ENCODE measurements around the gene ZNF275. TPM values are rescaled to one million over a fixed set of nuclear protein-coding genes. Genes with fewer than 3 reads are reported as not detected.
"Not testable (repeated sequence)": the region's sequence is repeated elsewhere in the genome, so short reads cannot be mapped to it uniquely, and the experiment has no call there.

ZNF275 gene
- total RNA-seq, 3 donors from 2014 or later (not counting 1 experiment from before 2014, with no cell fraction given): 9.1 to 17.4 (median 17.3) TPM

DNA sequence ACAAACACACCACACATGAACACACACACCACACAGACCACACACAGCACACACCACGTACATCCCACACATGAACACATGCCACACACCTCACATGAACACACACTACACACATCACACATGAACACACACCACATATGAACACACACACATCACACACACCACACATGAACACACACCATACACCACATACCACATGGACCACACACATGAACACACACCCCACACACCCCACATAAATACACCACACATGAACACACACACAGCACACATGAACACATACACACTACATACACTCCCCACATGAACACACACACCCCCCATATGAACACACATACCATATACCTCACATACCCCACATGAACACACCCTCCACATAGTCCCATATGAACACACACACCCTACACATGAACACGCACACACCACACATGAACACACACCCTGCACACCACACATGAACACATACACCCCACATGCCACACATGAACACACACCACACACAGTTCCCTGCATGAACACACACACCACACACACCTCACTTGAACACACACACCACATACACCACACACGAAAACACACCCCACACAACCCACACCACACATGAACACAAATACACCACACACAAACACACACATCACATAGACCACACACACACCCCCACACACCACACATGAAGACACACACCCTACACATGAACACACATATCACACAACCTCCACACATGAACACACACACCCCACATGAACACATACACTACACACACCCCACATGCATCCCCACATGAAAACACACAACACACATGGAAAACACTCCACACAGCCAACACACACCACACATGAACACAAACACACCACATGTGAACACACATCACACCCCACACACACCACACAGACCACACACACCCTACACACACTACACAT lies 48.9 kb downstream of the ZNF275 start:
- no peaks in the 10 kb centered on the region for H3K27me3 ChIP-seq (ENCODE audit: control insufficient read depth, insufficient read depth, low read length)
- no peaks in the 10 kb centered on the region for H3K27me3 Mint-ChIP-seq (ENCODE audit: low read depth in 2 of 2)
- no peaks in the 10 kb centered on the region for H3K4me1 ChIP-seq (ENCODE audit: control insufficient read depth, insufficient read depth, low read length)
- H3K36me3 Mint-ChIP-seq: no peaks in the 10 kb centered on the region
- no peaks in the 10 kb centered on the region for H3K4me1 Mint-ChIP-seq
- DNase-seq (no peak), ATAC-seq (peak in 1 of 3 donors; percentile 17)
- no peak overlapping the region for H3K27ac ChIP-seq (ENCODE audit: low read length)
- no peaks in the 10 kb centered on the region for H3K9me3 ChIP-seq (ENCODE audit: control insufficient read depth, insufficient read depth, low read length)
- H3K4me3 Mint-ChIP-seq: no peak overlapping the region
- no peaks in the 10 kb centered on the region for H3K9me3 Mint-ChIP-seq
- intact Hi-C loops (cut with micrococcal nuclease): no loop called here
- no peak overlapping the region for H3K27ac Mint-ChIP-seq
- WGBS (ENCODE audit: insufficient coverage): 98% methylated on average over 3 of the region's 3 CpGs
- no peak overlapping the region for H3K4me3 ChIP-seq (ENCODE audit: low read length)
- TF ChIP-seq, protein P1, sequence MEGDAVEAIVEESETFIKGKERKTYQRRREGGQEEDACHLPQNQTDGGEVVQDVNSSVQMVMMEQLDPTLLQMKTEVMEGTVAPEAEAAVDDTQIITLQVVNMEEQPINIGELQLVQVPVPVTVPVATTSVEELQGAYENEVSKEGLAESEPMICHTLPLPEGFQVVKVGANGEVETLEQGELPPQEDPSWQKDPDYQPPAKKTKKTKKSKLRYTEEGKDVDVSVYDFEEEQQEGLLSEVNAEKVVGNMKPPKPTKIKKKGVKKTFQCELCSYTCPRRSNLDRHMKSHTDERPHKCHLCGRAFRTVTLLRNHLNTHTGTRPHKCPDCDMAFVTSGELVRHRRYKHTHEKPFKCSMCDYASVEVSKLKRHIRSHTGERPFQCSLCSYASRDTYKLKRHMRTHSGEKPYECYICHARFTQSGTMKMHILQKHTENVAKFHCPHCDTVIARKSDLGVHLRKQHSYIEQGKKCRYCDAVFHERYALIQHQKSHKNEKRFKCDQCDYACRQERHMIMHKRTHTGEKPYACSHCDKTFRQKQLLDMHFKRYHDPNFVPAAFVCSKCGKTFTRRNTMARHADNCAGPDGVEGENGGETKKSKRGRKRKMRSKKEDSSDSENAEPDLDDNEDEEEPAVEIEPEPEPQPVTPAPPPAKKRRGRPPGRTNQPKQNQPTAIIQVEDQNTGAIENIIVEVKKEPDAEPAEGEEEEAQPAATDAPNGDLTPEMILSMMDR (IDR thresholded peaks at IDR 0.05): no peak
- no peaks in the 10 kb centered on the region for H3K36me3 ChIP-seq (ENCODE audit: control insufficient read depth, insufficient read depth, low read length)

DNA sequence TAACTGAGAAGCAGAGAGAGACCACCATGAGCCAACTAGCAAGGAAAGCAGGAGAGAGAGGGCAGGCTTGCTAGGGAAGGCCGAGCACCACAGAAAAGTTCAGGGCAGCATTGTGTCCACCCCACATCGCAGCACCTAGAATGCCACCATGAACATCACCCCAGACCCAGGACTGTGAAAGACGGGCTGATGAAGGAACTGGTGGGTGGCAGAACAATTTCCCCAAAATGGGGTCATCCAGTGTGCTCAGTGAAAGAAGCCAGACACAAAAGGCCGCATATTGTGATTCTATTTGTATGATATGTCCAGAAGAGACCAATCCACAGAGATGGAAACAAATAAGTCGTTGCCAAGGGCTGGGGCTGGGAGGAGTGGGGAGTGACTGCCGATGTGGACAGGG lies 50.4 kb downstream of the ZNF275 start:
- 98% methylated on average over 5 of the region's 6 CpGs for WGBS (ENCODE audit: insufficient coverage)
- Histone ChIP-seq H3K27me3 (ENCODE audit: control insufficient read depth, insufficient read depth, low read length) (no peaks in the 10 kb centered on the region), H3K4me1 (ENCODE audit: control insufficient read depth, insufficient read depth, low read length) (no peaks in the 10 kb centered on the region), H3K9me3 (ENCODE audit: control insufficient read depth, insufficient read depth, low read length) (no peaks in the 10 kb centered on the region), H3K27ac (ENCODE audit: low read length) (no peak overlapping the region), H3K36me3 (ENCODE audit: control insufficient read depth, insufficient read depth, low read length) (no peaks in the 10 kb centered on the region), H3K4me3 (ENCODE audit: low read length) (no peak overlapping the region)
- no peaks in the 10 kb centered on the region for H3K27me3 Mint-ChIP-seq (ENCODE audit: low read depth in 2 of 2)
- ATAC-seq: no peak
- no peak overlapping the region for H3K27ac Mint-ChIP-seq
- no peak overlapping the region for H3K4me3 Mint-ChIP-seq
- intact Hi-C loops (cut with micrococcal nuclease): no loop called here
- DNase-seq: no peak
- H3K36me3 Mint-ChIP-seq: no peaks in the 10 kb centered on the region
- TF ChIP-seq, protein P1 (IDR thresholded peaks at IDR 0.05): no peak
- no peaks in the 10 kb centered on the region for H3K4me1 Mint-ChIP-seq
- H3K9me3 Mint-ChIP-seq: no peaks in the 10 kb centered on the region

DNA sequence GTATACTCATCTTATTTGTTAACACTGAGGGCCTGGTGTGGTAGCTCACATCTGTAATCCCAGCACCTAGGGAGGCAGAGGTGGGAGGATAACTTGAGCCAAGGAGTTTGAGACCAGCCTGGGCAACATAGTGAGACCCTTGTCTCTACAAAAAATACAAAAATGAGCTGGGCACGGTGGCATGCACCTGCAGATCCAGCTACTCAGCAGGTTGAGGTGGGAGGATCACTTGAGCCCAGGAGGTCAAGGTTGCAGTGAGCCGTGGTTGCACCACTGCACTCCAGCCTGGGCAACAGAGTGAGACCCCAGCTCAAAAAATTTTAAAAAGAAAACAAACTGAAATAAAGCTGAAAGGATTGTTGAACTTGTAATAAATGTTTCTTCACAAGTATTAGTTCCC lies 51.0 kb downstream of the ZNF275 start:
- H3K9me3 Mint-ChIP-seq; ATAC-seq; intact Hi-C loops (cut with micrococcal nuclease); H3K4me3 ChIP-seq (ENCODE audit: low read length); H3K27me3 ChIP-seq (ENCODE audit: control insufficient read depth, insufficient read depth, low read length); H3K27me3 Mint-ChIP-seq (ENCODE audit: low read depth in 2 of 2); H3K4me1 ChIP-seq (ENCODE audit: control insufficient read depth, insufficient read depth, low read length); H3K27ac ChIP-seq (ENCODE audit: low read length); H3K9me3 ChIP-seq (ENCODE audit: control insufficient read depth, insufficient read depth, low read length); H3K27ac Mint-ChIP-seq; DNase-seq; H3K36me3 Mint-ChIP-seq; H3K4me1 Mint-ChIP-seq; H3K36me3 ChIP-seq (ENCODE audit: control insufficient read depth, insufficient read depth, low read length); H3K4me3 Mint-ChIP-seq: not testable (repeated sequence)
- 87% methylated on average over 2 of the region's 2 CpGs for WGBS (ENCODE audit: insufficient coverage)

DNA sequence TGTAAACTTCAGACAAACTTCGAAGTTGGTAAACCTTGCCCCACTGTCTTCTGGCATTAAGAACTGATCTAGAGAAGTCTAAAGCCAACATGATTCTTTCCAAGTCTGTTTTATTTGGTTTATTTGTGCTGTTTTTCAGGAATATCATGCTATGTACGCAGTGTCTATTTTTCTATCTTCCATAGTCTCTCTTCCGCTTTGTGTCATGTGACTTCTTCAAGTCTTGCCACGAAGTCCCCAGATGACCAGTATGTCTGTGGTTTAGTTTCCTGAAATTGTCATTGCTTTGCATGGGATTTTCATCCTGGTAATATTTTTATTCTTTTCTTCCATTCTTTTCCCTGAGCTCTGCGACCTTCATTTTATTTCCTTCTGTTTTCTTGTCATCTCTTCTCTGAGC lies 52.1 kb downstream of the ZNF275 start:
- Mint-ChIP-seq H3K27ac (no peak overlapping the region), H3K9me3 (no peaks in the 10 kb centered on the region)
- no peak for ATAC-seq

More for the DNA sequence above, 52.1 kb downstream of the ZNF275 start:
- no peaks in the 10 kb centered on the region for H3K4me1 ChIP-seq (ENCODE audit: control insufficient read depth, insufficient read depth, low read length)
- no peaks in the 10 kb centered on the region for H3K36me3 ChIP-seq (ENCODE audit: control insufficient read depth, insufficient read depth, low read length)
- no peak overlapping the region for H3K4me3 Mint-ChIP-seq
- no peaks in the 10 kb centered on the region for H3K4me1 Mint-ChIP-seq
- 71% methylated on average over 1 of the region's 5 CpGs for WGBS (ENCODE audit: insufficient coverage)
- H3K27ac ChIP-seq (ENCODE audit: low read length): no peak overlapping the region
- TF ChIP-seq, protein P1 (IDR thresholded peaks at IDR 0.05): no peak
- H3K36me3 Mint-ChIP-seq: no peaks in the 10 kb centered on the region
- H3K27me3 Mint-ChIP-seq (ENCODE audit: low read depth in 2 of 2): no peaks in the 10 kb centered on the region
- H3K4me3 ChIP-seq (ENCODE audit: low read length): no peak overlapping the region
- no peaks in the 10 kb centered on the region for H3K27me3 ChIP-seq (ENCODE audit: control insufficient read depth, insufficient read depth, low read length)
- no peaks in the 10 kb centered on the region for H3K9me3 ChIP-seq (ENCODE audit: control insufficient read depth, insufficient read depth, low read length)
- intact Hi-C loops (cut with micrococcal nuclease): no loop called here
- DNase-seq: no peak
